Activated CD8-positive, alpha-beta memory T cell treated with anti-CD3 and anti-CD28 coated beads, Interleukin-2, amount 50 U/mL, for 4 hours (primary cell): Measurements from ENCODE around the gene PPM1L.

Experiments
- DNase-seq: peaks from one replicate; pipeline ENCODE4 v3.0.0-alpha.2; 2020

PPM1L gene

DNA sequence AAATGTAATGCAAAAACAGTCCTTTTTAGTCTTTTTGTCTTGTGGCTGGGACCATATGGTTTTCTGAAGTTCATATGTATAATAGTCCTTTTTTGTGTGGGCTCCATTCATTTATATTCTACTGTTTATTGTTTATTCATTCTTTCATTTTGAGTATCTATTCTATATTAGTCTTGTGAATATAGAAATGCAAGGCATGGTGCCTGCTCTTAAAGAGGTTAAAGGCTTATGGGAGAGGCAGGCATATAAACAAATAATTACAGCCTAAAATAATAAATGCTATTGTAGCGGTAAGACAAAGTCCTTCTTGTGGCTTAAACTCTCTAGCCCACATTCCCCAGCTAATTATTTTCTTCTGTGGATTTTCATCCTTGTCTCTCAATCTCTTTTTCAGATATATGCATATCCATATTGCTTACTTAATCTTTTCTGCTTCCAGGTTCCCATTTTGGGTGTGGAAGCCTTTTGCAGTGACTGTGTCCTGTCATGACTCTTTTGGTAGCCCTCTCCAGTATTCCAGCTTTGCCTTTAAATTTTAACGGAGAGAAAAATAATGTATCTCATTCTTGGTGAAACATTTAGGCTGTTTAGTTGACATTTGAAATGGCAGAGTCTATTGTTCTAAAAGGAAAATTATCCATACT, 101.6 kb downstream of the PPM1L start:
- DNase-seq, result no peak

DNA sequence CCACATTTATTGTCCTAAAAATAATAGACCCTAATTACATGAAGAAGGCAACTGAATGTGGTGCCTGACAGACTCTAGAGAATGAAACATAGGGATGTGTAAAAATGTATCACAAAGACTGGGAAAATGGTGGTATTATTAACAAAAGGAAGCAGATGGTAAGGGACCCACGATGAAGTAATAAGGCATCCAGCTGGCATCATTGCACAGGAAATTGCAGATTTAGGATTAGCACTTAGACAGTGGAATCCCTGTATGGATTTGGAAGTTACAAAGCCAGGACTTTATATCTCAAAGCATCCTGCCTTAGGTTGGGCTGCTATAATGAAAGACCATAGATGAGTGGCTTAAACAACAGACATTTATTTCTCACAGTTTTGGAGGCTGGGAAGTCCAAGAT, 104.3 kb downstream of the PPM1L start:
- no peak for DNase-seq

DNA sequence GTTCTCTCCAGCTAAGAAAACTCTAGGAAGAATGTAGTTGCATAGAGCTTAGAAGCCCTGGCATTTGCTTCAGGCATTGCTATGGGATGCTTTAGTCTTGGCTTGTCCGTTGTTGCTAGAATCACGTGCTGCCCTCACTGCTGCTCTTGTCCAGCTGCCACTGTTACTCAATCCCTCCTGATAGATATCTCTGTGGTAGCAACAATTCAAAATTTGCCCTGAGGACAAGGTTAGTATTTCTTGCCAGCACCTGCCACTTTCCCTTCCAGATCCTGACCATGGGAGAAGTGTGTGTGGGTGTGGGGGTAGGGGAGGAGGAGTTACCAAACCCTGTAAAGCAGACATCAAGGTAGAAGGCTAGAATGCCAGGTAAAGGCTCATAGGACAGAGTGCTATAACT, 113.8 kb downstream of the PPM1L start:
- no peak for DNase-seq

DNA sequence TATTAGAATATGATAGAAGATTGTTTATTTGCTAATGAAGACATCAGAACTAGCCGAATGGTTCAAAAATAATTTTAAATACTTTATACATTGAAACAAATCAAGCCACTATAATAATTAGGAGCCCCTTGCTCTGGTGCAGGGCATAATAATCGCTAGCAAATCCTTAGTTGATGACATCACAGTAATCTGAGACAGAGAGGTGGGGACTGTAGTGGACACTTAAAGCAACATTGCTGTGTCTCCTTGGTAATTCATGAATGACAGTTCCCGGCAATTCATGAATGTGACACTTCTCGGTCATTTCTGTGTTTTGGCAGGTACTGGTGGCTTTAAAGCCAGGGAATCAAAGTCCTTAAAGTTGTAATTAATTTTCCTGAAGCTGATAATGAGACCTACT, 114.3 kb downstream of the PPM1L start:
- no peak for DNase-seq

DNA sequence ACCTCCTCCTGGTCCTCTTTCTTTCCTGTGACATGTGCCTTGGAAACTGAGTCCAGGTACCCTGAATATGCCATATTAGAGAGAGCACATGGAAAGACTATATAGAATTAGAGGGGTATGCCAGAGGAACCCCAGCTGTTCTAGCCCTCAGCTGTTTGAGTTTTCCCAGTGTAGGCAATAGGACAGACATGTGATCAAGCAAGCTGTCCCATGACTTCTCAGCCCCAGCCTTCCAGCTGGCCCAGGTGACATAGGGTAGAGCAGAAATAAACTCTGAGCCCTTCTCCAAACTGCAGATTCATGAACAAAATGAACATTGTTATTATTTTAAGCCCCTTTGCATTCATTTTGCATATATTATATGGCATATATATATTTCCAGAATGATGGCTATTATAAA, 118.7 kb downstream of the PPM1L start:
- DNase-seq, result no peak

DNA sequence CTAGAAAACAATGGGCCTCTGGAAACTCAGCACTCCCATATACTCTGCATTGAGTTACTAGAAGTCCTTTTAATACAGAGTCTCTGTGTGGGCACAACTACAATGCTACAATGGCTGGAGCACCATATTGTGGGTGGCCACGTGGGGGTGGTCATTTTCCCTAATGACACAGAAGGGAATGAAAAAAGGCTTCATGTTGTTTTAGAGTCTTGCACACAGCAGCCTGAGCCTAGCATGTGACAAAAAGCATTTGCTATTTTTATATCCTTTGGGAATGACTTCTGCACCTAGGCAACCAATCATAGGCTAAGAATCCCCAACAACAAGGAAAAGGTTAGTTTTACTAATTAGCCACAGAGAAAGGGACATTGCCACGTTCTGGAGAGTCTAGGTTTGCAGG, 120.6 kb downstream of the PPM1L start:
- no peak for DNase-seq

DNA sequence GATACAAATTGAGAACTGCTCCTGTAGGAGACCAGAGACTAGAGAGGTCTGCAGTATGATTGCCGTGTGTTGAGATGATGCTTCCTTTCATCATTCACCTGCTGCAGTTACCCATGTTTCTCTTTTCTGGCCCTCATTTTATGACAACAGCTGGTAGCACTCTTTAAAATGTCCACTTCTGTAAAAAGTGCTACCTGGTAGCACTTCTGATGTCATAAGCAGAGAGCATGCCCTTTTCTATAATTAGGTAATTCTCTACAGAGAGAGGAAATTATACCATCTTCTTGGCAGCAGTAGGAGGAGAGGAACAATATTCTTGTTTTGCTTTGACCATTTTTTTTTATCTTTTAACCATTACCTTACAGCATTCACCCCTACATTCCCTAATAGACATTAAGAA, 123.8 kb downstream of the PPM1L start:
- DNase-seq, result no peak

DNA sequence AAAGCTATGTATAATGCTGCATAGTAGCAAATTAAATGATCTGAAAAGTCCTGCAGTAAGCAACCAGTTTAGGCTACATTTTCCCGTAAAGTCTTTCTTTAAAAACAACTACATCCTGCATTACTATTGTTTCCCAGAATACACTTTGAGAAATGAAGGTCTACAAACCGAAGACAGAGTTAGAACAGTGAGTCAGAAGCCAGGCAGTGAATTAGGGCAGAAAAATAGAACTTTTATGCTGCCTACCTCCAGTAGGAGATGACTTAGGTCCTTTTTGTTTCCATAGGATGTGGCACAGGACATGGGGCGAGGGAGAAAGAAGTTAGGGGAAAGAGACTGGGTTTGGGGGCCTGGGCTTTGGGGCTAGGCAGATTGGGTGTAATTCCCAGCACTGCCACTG, 127.3 kb downstream of the PPM1L start:
- no peak for DNase-seq

DNA sequence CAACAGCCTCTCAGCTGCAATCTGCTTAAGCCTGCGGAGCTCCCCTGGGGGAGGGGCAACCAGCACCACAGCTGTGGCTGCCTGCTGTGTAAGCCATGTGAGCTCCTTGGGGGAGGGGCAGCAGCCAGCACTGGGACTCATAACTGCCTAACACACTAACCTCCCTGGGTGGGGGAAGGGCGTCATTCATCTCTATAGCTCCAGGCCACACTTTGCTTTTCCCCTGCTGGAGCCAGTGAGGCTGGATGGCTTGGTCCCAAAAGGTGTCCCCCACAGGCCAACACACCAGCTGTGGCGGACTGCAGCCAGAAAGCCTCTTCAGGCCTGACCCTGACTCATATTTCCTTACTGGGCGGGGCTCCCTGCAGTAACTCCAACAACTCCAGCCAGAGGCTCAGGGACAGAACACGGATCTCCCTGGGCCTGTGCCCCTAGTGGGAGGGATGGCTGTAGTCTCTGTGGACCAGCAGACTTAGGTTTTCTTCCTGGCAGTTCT, 129.8 kb downstream of the PPM1L start:
- DNase-seq, result no peak

DNA sequence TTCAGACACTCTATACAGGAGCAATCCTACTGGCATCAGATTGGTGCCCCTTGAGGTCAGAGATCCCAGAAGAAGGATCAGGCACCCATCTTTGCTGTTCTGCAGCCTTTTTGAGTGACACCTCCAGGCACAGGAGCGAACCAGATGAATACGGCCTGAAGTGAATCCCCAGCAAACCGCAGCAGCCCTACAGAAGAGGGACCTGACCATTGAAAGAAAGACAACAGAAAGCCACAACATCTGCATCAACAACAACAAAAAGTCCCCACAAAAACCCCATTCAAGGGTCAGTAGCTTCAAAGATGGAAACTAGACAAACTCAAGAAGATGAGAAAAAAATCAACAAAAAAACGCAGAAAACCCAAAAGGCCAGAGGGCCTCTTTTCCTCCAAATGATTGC, 130.4 kb downstream of the PPM1L start:
- DNase-seq, result no peak

DNA sequence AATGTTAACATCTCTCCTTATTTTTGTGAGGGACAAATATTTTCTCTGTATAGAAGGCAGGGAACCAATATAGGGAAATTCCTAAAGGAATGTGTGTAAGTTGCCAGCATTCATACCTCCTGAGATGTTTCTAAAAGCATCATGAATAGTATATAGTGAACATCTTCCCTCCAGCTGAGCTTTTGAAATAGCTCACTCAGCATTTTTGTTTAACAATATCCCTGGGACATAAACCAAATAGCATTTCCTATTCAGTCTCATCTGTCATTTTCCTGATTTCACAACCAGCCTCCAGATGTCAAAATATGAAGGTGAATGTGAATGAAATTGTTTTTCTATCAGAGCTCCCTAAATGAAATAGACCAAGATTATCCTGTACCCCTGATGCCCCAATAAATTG, 137.2 kb downstream of the PPM1L start:
- no peak for DNase-seq

DNA sequence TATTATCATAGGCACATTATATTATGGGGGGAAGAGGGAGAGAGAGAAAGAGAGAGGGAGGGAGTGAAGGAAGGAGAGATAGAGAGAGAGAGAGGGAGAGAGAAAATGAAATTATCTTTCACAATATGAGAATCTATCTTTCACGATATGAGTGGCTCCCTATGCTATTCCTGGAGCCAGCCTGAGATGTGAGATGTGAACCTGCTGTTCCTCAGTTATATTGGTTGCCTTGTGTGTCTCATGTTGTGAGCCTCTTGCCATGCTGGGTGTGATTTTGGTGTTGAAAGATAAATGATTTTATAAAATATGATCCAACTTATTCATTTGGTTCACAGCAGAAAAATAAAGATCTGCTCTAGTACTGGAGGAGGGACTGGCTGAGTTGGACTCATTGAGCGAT, 148.7 kb downstream of the PPM1L start:
- DNase-seq, result no peak

DNA sequence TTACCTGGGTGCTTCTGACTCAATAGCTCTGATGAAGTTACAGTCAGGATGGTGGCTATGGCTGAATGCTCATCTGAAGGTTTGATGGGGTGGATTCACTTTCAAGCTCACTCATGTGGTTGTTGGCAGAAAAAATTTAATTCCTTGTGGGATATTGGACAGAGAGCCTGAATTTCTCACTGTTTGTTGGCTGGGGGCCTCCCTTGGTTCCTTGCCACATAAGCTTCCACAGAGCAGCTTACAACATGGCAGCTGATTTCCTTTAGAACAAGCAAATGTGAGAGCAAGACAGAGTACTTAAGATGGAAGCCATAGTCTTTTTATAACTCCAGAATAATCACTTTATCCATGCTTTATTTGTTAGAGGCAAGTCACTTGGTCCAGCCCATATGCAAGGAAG, 150.6 kb downstream of the PPM1L start:
- no peak for DNase-seq

DNA sequence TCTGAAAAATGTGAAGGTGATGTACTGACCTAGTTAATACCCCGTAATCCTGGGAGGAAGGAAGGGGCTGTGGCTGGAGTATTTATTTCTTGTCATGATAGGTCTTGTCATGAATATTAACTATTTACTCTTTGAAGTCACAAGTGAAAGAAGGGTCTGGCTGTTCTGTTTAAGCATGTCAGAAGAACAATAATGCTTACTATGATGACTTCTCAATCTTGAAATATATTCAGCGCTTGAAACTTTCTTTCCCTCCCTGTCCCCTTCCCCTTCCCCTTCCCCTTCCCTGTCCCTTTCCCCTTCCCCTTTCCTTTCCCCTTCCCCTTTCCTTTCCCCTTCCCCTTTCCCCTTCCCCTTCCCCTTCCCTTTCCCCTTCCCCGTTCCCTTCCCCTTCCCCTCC, 153.9 kb downstream of the PPM1L start:
- DNase-seq, result no peak

DNA sequence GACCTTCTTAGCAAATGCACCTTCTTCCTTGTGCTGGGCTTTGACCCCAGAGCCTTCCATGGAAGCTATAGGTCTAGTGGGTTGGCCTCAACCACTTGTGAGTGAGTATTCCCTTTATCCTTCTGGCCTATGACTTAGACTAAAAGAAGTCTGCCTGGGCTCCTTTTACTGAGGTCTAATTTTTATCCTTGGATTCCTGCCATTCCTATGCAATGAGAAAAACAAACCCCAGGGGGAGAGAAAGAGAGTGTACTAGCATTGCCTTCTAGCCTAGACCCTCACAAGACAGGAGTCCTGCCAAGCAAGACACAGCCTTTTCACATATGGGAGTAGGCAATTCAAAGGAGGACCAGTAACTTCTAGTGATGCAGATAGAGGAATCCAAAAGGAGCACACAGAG, 155.4 kb downstream of the PPM1L start:
- DNase-seq, result no peak

DNA sequence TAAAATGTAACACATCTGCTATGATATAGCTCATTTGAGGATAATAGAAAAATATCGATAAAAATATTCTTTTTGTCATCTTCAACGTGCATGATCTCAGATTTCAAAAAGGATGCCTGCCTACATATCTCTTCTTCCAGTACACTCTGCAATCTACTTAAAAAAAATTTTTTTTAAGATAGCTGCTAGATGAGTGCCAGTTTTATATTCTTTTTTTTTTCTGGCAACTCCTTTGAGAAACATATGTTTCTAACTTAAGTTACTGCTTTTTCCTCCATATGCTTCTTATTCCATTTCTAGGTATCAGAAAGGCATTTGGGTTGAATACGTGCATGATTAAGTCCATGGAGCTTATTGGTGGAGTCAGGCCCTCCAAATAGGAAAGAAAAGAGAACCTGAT, 160.4 kb downstream of the PPM1L start:
- DNase-seq, result no peak

DNA sequence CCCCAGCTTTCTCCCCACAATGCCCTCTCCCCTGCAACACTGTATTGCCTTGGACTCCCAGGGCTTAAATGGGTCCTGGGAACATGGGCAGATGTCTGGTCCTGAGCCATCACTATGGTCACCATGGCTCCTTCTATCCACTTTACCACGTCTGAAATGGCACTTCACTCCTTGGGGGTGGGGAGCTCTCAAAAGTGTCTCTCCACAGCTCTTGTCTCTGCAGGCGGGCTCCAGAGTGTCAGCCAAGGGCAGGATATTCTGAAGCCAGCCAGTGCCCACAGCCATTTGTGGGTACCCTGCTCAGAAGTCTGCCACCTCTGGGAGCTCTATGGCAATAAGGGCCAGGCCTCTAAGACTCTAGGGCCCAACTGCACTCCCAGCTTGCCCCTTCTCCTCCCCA, 163.9 kb downstream of the PPM1L start:
- no peak for DNase-seq

DNA sequence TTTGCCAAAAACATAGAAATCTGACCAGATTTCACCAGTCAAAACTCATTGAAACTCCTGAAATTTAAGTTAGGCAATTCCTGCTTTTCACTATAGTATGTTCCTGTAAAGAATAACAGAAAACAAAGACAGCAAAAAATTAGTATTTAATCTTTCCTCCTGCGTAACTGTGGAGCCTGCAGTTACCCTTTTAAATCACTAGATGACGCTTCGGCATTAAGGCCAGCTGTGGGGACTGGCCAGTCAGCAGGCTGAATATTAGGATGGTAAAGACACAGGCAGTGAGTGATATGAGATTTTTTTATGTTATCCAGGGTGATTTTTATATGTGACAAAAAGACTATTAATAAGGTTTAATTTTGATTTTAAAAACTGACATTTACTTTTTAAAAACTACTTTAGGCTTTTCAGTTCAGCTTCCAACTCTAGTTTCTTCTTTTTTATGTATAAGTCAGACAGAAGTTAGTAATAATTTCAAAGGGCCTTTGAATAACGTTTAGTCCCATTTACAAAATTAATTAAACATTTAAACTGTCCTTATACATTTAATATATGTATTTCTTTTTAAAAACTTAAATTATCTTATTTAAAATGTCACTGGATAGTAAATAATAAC, 165.1 kb downstream of the PPM1L start:
- DNase-seq, result no peak

DNA sequence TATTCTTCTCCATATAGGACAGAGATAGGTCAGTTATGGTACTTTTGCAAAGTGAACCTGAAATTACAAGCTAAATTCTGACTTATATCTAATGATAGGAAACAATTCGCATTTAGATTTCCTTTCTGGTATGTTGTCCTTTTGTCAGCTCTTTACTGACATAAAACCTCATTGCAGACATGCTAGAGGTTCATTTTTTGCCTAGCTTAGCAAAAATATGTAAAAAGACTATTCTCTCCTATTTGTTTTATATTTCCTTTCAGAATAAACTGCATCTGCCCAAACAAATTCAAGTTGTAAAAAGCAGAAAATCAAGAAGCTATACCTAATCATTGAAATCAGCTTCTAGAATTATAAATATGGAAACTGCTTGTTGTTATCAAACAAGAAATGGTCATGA, 168.7 kb downstream of the PPM1L start:
- no peak for DNase-seq

DNA sequence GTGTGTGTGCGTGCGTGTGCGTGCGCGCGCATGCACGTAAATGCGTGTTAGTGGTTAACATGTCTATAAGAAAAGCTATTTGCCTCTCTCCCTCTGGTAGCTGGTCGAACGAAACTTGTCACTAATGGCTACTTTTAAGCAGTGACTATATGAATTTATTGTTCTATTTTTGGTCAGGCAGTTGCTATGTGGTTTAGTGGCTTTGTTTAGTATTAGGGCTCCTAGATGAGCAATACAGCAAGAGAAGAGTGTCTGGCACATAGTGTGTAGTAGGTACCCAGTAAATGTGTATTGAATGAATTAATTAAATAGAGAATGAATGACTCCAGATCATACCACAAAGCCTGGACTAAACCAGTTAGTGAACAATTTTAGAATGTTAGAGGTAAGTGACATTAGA, 171.6 kb downstream of the PPM1L start:
- DNase-seq, result no peak

DNA sequence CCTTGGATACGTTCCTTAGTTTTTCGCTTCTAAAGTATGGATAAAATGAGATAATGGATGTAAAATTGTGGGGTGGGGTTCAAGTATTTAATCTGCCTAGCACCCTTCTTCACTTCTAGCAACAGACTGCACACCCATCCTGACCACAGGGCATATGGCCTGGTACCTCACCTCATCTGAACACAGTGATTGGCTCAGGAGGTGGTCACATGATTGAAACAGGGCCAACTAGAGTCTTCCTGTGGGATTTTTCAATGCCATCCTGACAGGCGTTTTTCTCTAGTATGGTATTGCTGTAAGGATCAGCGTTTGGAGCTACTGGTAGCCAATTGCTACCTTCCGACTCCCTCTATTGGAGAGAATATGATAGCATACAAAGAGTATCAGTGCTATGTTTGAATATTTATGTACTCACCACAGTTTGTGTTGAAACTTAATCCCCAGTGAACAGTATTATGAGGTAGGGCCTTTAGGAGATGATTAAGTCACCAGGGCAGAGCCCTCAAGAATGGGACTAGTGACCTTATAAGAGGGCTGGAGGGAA, 172.2 kb downstream of the PPM1L start:
- DNase-seq, result no peak

DNA sequence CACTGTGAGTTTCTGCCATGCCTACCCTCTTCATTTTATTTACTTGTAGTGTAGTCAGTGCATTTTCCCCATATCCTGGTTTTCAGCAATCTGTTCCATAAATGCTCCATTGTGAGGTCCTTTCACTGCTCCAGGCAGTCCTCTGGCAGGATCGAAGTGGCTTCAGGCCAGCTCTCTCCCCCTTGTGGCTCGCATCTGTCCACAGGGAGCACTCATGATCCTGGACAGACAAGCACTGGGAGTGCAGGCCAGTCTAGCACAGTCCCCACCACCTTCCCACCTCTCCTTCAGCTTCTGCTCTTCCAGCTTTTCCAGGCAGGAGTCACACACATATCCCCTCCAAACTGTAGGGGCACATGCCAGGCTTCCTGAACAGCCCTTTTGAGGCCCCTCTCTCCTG, 173.6 kb downstream of the PPM1L start:
- no peak for DNase-seq

DNA sequence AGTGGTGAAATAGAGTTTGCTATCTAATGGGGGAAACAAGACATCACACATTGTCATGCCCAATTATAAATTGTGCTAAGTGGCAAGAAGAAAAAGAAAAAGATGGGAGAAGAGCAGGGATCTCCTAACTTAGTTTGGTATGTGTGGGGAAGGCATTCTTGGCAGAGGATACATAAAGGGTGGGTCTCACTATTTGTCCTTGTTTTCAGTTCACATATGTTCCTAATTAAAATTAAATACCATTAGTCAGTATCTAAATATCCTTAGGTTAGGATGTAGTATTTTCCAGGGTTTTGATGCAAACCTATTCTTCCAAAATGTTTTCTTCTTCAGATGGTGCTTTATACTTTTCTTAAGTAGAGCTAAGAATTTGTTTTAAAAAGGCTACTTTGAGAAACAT, 175.4 kb downstream of the PPM1L start:
- DNase-seq, result no peak

DNA sequence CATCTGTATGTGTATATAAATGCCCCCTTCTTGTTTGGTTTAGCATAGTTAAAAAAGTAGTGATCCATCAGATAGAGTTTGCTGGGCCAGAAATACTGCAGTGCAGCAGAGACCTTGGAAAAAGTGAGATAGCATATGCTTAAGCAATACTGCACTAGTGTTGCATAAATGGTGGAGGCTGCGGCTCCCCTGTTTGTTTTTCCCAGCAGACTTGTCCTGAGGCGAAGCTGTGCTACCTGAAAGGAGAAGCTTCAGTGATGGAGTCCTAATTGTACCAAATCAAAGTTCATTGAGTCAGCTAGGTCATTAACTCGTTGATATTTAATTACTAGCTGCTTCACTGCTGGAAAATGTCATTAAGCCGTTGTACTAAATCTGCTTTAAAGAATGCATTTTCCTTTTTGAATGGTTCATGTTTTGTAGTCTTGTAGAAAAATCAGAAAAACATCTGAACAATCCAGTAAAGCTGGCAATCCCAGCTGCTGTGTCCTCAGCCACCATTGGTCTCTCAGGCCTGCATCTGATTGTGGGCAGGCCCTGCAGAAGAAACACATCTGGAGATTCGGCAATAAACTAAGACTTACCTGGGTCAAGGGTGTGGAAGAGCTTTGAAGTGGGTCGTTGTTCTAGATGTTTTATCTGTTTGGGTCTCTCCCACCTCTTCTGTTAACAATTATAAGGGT, 179.5 kb downstream of the PPM1L start:
- no peak for DNase-seq
